Spleen (tissue), 7 donors: ENCODE data around the gene DDR1.

Source experiments
- CTCF ChIP-seq, 11 experiments: fragments of 200-600 bp in 7 of 11; fragments of 450-650 bp in 4 of 11; sonication (generic) in 4 of 11; IDR thresholded peaks in 8 of 11; conservative IDR thresholded peaks in 3 of 11; 1 replicate in 7 of 11; 2 replicates in 4 of 11; pipeline versions ENCODE4 v1.4.0 to v1.8.0; 2016 to 2021; ENCODE audit warnings: antibody characterized with exemption in 11 of 11, inconsistent platforms in 4 of 11, mild to moderate bottlenecking in 1 of 11
- POLR2A ChIP-seq, 3 donors: fragments of 450-650 bp; IDR thresholded peaks; one replicate each; pipeline ENCODE4 v1.5.1; 2017; ENCODE audit warnings: antibody characterized with exemption in 3 of 3, mild to moderate bottlenecking in 1 of 3
- donor health status: DM: no; HTN: no; CAD: no; lungs with moderate emphysema.
- donor health status: DM: no; HTN: no; CAD: no.
- donor health status: DM: no; HTN: no; CAD: no.

DNA sequence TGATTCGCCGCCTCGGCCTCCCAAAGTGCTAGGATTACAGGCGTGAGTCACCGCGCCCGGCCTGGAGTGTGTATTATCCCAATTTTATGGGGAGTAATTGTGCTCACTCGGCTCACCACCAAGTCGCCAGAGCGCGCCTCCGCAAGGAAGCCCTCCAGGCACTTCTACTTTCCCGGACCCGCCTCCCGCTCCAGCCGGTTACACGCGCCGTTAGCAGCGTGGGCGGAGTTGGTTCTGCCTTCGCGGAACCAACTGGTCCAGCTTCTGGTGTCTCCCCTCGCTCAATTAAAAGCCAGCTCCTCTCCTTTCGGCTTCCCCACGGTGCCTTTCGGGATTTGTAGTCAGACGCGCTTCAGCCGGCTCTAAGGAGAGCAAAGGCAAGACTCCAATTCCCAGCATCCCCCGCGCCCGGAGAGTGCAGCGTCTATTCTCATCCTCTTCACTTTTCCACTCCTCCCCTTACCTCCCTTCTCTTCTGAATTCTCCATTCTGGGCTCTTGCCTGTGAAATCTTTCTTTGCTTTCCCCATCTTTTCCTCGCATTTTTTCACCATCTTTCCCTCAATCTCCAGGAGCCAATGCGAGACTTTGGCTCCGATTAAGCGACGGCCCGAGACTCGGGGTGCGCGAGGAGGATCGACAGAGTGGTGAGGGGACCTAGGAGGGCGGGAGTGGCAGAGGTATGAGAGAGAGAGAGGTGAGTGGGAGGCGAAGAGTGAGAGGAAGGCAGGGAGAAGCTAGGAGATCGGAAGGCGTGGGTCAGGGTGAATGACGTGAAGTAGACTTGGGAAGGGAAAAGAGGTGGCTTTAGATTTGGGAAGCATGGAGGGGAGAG, 23.7 kb downstream of the DDR1 start, which contains the start of gene GTF2H4:
- no peak for TF ChIP-seq POLR2A (IDR thresholded peaks at IDR 0.05)
- TF ChIP-seq CTCF (IDR thresholded peaks at IDR 0.05 in 8 of 11, conservative IDR thresholded peaks at IDR 0.05 in 3 of 11) = no peak
